ENCODE results near the gene CCHCR1.

GRCh38 chr6:31174378-31174777 is 16.8 kb upstream of the CCHCR1 start:
- TF ChIP-seq CTCF (IDR thresholded peaks at IDR 0.05): no peak
- no peak for TF ChIP-seq POLR2A (IDR thresholded peaks at IDR 0.05)
